ENCODE data around the gene UQCRHL. TPM values are rescaled to one million over a fixed set of nuclear protein-coding genes. Genes with fewer than 3 reads are reported as not detected.

UQCRHL gene
- total and polyA plus RNA-seq, 2 of the 8 experiments (the other 6 are each of a cell fraction or from before 2014, with no cell fraction given), result 3.7 to 3.9 TPM

DNA sequence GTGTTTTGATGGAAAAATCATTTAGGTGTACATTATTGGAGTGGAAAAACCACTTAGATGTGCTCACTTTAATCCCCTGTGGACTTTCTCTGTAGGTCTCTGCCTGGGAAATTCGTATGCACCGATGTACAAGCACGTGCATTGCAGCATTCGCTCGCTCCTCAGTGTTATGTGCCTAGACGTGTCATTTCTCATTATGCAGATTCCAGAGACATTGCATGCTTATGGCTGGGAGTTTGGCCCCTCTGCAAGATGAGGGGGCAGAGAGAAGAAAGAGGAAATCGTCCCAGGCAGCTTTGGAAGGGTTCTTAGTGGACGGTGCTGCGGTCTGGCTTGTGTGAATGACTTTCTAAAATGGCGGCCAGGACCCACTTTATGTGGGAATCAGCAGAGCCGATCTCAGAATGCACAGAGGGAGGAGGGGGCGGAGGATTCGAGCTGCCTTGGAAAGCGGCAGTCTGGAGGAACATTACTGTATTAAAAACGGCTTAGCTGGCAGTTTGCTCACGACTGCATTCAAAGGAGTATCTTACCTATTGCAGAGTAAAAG, 42.4 kb upstream of the UQCRHL start (continued):
- TF ChIP-seq, protein P1, sequence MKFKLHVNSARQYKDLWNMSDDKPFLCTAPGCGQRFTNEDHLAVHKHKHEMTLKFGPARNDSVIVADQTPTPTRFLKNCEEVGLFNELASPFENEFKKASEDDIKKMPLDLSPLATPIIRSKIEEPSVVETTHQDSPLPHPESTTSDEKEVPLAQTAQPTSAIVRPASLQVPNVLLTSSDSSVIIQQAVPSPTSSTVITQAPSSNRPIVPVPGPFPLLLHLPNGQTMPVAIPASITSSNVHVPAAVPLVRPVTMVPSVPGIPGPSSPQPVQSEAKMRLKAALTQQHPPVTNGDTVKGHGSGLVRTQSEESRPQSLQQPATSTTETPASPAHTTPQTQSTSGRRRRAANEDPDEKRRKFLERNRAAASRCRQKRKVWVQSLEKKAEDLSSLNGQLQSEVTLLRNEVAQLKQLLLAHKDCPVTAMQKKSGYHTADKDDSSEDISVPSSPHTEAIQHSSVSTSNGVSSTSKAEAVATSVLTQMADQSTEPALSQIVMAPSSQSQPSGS (IDR thresholded peaks at IDR 0.05; ENCODE audit: low read length), result peak; percentile 76
- TF ChIP-seq JUND (IDR thresholded peaks at IDR 0.05; ENCODE audit: low read length) (no peak), FOSL1 (IDR thresholded peaks at IDR 0.05; ENCODE audit: insufficient read depth, low read depth, low read length) (no peak), KDM1A (IDR thresholded peaks at IDR 0.05; ENCODE audit: borderline replicate concordance, low read length) (no peak), BCL11A (IDR thresholded peaks at IDR 0.05; ENCODE audit: low read depth in 2 of 2, low read length in 2 of 2) (no peak), SIRT6 (IDR thresholded peaks at IDR 0.05; ENCODE audit: low read length) (no peak), TEAD4 (IDR thresholded peaks at IDR 0.05; ENCODE audit: low read depth, low read length) (peak; percentile 11; the same call in 1 of the 2 replicates), TAF1 (IDR thresholded peaks at IDR 0.05; ENCODE audit: low read depth, low read length) (peak; percentile 73; the same call in 1 of the 2 replicates), KDM5A (IDR thresholded peaks at IDR 0.05; ENCODE audit: low read length) (no peak), BRCA1 (IDR thresholded peaks at IDR 0.05; ENCODE audit: low read depth, low read length) (no peak), RBBP5 (IDR thresholded peaks at IDR 0.05; ENCODE audit: borderline replicate concordance, low read depth, low read length) (peak; percentile 77; the same call in 1 of the 2 replicates), BACH1 (IDR thresholded peaks at IDR 0.05; ENCODE audit: low read length) (no peak), KDM4A (IDR thresholded peaks at IDR 0.05; ENCODE audit: low read depth, low read length, severe bottlenecking) (no peak), RFX5 (IDR thresholded peaks at IDR 0.05; ENCODE audit: borderline replicate concordance, low read depth, low read length) (no peak), ZNF274 (IDR thresholded peaks at IDR 0.05; ENCODE audit: borderline replicate concordance, extremely low read depth, low read length) (no peak), POU5F1 (IDR thresholded peaks at IDR 0.05; ENCODE audit: low read depth, low read length) (no peak), CHD1 (IDR thresholded peaks at IDR 0.05; ENCODE audit: low read depth, low read length) (no peak; the same call in 1 of the 2 replicates), POLR2A (IDR thresholded peaks at IDR 0.05; ENCODE audit: control extremely low read depth in 1 of 2, low read depth in 2 of 2, low read length in 2 of 2) (peak; percentile 49 to 70; a peak in 2 of 3 replicates), RAD21 (IDR thresholded peaks at IDR 0.05 in 1 of 2, conservative IDR thresholded peaks at IDR 0.05 in 1 of 2; ENCODE audit: low read depth in 2 of 2, low read length in 2 of 2) (no peak)
- TF ChIP-seq, protein P2, sequence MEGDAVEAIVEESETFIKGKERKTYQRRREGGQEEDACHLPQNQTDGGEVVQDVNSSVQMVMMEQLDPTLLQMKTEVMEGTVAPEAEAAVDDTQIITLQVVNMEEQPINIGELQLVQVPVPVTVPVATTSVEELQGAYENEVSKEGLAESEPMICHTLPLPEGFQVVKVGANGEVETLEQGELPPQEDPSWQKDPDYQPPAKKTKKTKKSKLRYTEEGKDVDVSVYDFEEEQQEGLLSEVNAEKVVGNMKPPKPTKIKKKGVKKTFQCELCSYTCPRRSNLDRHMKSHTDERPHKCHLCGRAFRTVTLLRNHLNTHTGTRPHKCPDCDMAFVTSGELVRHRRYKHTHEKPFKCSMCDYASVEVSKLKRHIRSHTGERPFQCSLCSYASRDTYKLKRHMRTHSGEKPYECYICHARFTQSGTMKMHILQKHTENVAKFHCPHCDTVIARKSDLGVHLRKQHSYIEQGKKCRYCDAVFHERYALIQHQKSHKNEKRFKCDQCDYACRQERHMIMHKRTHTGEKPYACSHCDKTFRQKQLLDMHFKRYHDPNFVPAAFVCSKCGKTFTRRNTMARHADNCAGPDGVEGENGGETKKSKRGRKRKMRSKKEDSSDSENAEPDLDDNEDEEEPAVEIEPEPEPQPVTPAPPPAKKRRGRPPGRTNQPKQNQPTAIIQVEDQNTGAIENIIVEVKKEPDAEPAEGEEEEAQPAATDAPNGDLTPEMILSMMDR (IDR thresholded peaks at IDR 0.05; ENCODE audit: control extremely low read depth in 1 of 3, insufficient read depth in 1 of 3, low read depth in 1 of 3, low read length in 3 of 3), result no peak
- TF ChIP-seq, protein P3, sequence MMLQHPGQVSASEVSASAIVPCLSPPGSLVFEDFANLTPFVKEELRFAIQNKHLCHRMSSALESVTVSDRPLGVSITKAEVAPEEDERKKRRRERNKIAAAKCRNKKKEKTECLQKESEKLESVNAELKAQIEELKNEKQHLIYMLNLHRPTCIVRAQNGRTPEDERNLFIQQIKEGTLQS (IDR thresholded peaks at IDR 0.05; ENCODE audit: insufficient read depth, low read depth, low read length), result no peak

All from H1 (cell line).